HepG2 (cell line): ENCODE measurements around the gene MTMR3.

ENCODE experiments used
- EP300 ChIP-seq, 3 experiments: sonication (generic) in 1 of 3; formaldehyde crosslinking in 1 of 3; IDR thresholded peaks; 2 replicates each; pipeline versions ENCODE4 v1.5.1 to v1.6.1; 2011 to 2020; ENCODE audit warnings: low read depth in 2 of 3, low read length in 2 of 3, borderline replicate concordance in 1 of 3, improper control_type of control experiment in 1 of 3, mild to moderate bottlenecking in 1 of 3, missing genetic modification reagents in 1 of 3, moderate library complexity in 1 of 3
- GFI1 ChIP-seq: sonication (generic); formaldehyde crosslinking; IDR thresholded peaks from 2 replicates; pipeline ENCODE4 v1.5.0; 2020; ENCODE audit warnings: missing genetic modification reagents, mild to moderate bottlenecking, borderline replicate concordance
- GTF3A ChIP-seq: sonication (generic); formaldehyde crosslinking; conservative IDR thresholded peaks from 2 replicates; pipeline ENCODE4 v1.4.0; 2020; ENCODE audit warnings: mild to moderate bottlenecking, missing genetic modification reagents
- KDM3A ChIP-seq: IDR thresholded peaks from 2 replicates; pipeline ENCODE4 v1.6.1; 2018; ENCODE audit warnings: low read depth, missing compliant biosample characterization
- ZNF138 ChIP-seq: sonication (generic); formaldehyde crosslinking; IDR thresholded peaks from 2 replicates; pipeline ENCODE4 v1.5.0; 2020; ENCODE audit warnings: mild to moderate bottlenecking, low read depth, missing genetic modification reagents

DNA sequence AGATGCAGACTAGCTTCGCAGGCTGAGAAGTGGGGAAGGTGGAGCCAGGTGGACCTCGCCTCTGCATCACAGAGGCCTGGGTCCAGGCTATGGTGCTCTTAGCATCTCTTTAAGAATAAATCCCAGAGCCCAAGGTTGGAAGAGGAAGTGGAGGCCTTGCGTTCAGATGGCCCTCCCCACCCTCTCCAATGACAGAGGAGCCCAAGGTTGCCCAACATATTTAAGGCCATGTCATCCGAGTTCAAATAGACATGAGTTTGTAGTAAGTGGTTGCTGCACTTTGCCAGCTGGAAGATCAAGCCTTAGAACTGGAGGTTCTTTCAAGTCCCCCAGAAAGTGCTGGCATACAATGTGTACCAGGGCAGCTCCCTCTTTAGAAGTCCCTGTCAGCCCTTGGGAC, 150.2 kb downstream of the MTMR3 start:
- TF ChIP-seq GTF3A (CRISPR knock-in tag) (no peak), ZNF138 (CRISPR knock-in tag) (no peak), GFI1 (CRISPR knock-in tag) (no peak), KDM3A (CRISPR knock-in tag) (no peak), EP300 (IDR thresholded peaks at IDR 0.05; ENCODE audit: low read depth in 2 of 2, low read length in 2 of 2) (no peak), EP300 (CRISPR knock-in tag; IDR thresholded peaks at IDR 0.05; ENCODE audit: borderline replicate concordance) (no peak)
